Measurements from ENCODE around the gene PARD3.

The PARD3 gene

DNA sequence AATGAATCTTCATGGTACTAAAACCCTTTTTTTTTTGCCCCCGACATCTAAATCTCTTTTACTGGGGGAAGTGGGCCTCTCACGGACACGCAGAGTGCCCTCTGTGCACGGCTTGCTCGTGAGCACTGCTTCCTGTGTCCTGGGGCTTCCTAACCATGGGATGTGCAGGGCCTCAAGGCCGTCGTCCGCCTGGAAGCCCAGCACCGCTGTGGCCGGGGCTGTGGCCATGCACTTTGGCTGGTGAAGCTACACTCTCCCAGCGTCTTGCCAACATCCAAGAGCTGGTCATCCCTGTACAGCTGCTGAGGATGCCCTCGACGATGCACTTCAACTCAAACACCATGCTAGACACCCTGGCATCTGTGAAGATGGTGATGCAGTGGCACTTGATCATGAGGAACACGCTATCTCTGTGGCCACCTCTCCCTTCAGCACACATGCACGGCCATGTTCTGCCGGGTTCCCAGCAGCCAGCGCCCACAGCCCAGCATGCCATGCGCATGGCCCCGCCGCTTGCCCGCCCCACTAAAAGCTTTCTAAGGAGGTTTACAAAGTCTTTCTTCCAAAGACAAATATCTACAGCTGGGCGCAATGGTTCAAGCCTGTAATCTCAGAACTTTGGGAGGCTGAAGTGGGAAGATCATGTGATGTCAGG lies 326.5 kb downstream of the PARD3 start:
- no peaks in the 10 kb centered on the region for H3K36me3 ChIP-seq (ENCODE audit: control insufficient read depth, low read depth, low read length)
- no peaks in the 10 kb centered on the region for H3K9me3 ChIP-seq (ENCODE audit: control insufficient read depth, low read depth, low read length)
- H3K27me3 ChIP-seq (ENCODE audit: control insufficient read depth, insufficient read depth, low read length), result no peaks in the 10 kb centered on the region
- no peak overlapping the region for H3K4me3 ChIP-seq (ENCODE audit: low read length)
- H3K4me1 ChIP-seq (ENCODE audit: control insufficient read depth, low read depth, low read length), result peaks cover 12% of the 10 kb centered on the region
- no peak overlapping the region for H3K27ac ChIP-seq (ENCODE audit: low read length)
- no peak overlapping the region for H3K9ac ChIP-seq (ENCODE audit: low read length)

DNA sequence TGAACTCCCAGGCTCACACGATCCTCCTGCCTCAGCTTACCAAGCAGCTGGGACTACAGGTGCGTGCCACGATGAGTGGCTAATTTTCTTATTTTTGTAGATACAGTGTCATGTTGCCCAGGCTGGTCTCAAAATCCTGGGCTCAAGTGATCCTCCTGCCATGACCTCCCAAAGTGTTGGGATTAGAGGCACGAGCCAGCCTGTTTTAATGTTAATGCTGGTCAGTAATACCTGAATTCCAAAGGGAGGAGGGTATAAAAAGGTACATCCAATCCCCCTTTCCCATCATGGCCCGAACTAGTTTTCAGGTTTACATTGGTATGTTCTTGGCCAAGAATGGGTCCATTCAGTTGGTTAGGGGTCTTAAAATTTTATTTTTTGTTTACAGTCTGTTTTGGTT lies 329.1 kb downstream of the PARD3 start:
- Histone ChIP-seq H3K36me3 (ENCODE audit: control insufficient read depth, low read depth, low read length) (no peaks in the 10 kb centered on the region), H3K9me3 (ENCODE audit: control insufficient read depth, low read depth, low read length) (no peaks in the 10 kb centered on the region), H3K4me3 (ENCODE audit: low read length) (no peak overlapping the region), H3K27ac (ENCODE audit: low read length) (no peak overlapping the region), H3K4me1 (ENCODE audit: control insufficient read depth, low read depth, low read length) (peaks cover 8% of the 10 kb centered on the region), H3K27me3 (ENCODE audit: control insufficient read depth, insufficient read depth, low read length) (no peaks in the 10 kb centered on the region), H3K9ac (ENCODE audit: low read length) (no peak overlapping the region)

DNA sequence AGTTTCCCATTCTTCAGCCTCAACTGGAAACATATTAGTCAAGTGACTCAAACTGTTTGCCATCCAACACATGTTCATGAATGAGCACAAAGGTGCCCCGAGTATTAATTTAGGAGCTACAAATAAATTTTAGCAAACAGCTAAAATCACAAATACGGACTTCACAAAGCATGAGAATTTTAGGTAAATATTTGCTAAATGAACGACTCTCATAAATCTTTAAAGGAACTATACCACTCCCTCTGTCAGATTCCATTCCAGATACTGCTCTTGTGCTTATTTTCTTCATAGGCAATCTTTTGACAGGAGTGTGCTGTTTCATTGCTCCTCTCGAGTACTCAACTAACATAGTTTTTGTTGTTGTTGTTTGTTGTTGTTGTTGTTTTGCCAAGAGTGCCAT lies 330.9 kb downstream of the PARD3 start:
- Histone ChIP-seq H3K9ac (ENCODE audit: low read length) (no peak overlapping the region), H3K36me3 (ENCODE audit: control insufficient read depth, low read depth, low read length) (no peaks in the 10 kb centered on the region), H3K4me1 (ENCODE audit: control insufficient read depth, low read depth, low read length) (peaks cover 8% of the 10 kb centered on the region), H3K27ac (ENCODE audit: low read length) (no peak overlapping the region), H3K9me3 (ENCODE audit: control insufficient read depth, low read depth, low read length) (no peaks in the 10 kb centered on the region), H3K4me3 (ENCODE audit: low read length) (no peak overlapping the region), H3K27me3 (ENCODE audit: control insufficient read depth, insufficient read depth, low read length) (no peaks in the 10 kb centered on the region)

DNA sequence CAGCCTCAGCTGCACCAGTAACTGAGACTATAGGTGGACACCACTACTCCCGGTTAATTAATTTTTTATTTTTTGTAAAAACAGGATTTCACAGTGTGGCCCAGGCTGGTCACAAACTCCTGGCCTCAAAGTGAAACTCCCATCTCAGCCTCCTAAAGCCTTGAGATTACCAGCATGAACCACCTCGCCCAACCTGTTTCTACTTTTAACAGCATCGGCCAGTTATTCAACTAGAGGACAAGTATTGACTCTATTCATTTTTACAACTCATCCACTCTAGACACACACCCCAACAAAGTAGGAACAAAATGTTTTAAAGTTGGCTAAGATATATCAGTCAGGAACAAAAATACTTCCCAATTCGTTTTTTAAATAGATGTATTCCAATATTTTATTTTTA lies 334.8 kb downstream of the PARD3 start:
- H3K4me3 ChIP-seq (ENCODE audit: low read length), result no peak overlapping the region
- no peak overlapping the region for H3K27ac ChIP-seq (ENCODE audit: low read length)
- H3K4me1 ChIP-seq (ENCODE audit: control insufficient read depth, low read depth, low read length), result no peaks in the 10 kb centered on the region
- H3K36me3 ChIP-seq (ENCODE audit: control insufficient read depth, low read depth, low read length), result no peaks in the 10 kb centered on the region
- H3K9me3 ChIP-seq (ENCODE audit: control insufficient read depth, low read depth, low read length), result no peaks in the 10 kb centered on the region
- H3K9ac ChIP-seq (ENCODE audit: low read length), result no peak overlapping the region
- no peaks in the 10 kb centered on the region for H3K27me3 ChIP-seq (ENCODE audit: control insufficient read depth, insufficient read depth, low read length)

DNA sequence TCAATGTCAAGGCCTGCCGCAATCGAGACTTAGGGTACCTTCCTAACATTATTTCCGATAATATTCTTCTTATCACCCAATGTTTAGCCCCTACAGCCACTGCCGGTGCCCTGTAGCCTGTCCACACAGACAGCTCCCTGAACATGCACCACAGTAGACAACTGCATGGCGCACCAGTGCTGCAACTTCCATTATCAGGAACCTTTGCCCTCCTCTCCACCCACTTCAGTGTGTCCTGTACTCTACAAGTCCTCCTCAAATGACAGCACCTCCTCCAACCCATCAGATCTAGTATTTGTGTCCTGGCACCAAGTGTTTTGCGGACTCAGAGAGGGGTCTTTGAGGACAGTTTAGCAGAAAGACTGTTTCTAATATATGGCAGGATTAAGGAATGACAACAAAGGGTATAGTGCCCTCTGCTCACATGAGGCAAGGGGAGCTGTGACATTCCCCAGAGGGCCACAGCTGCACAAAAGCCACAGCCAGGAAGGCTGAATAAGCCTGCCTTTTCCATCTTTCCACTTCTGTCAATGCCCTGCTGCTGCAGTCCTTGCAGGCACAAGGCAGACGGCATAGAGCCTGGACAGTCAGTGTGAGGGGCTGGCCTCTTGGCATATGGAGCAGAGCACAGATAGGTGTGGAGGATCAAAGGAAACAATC lies 335.4 kb downstream of the PARD3 start:
- H3K27me3 ChIP-seq (ENCODE audit: control insufficient read depth, insufficient read depth, low read length), result no peaks in the 10 kb centered on the region
- no peaks in the 10 kb centered on the region for H3K36me3 ChIP-seq (ENCODE audit: control insufficient read depth, low read depth, low read length)
- H3K4me3 ChIP-seq (ENCODE audit: low read length), result no peak overlapping the region
- no peak overlapping the region for H3K27ac ChIP-seq (ENCODE audit: low read length)
- no peaks in the 10 kb centered on the region for H3K4me1 ChIP-seq (ENCODE audit: control insufficient read depth, low read depth, low read length)
- H3K9me3 ChIP-seq (ENCODE audit: control insufficient read depth, low read depth, low read length), result no peaks in the 10 kb centered on the region
- H3K9ac ChIP-seq (ENCODE audit: low read length), result no peak overlapping the region

DNA sequence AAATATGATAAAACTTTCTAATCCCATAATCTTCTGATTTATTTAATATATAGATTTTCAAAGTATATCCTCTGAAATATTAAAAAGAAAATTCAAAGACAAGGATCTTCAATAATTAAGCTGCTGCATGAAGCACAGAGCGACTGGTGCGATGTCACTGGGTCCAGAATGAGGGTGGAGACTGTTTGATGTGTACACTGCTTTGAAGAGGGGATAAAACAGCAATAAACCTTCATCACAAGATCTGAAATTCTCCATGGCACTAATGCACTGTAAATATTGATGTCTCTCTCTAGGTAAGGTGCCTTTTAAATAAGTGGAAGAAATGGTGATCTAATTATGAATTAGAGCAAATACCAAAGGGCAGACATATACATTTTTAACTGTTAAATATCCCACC lies 337.8 kb downstream of the PARD3 start:
- Histone ChIP-seq H3K9me3 (ENCODE audit: control insufficient read depth, low read depth, low read length) (no peaks in the 10 kb centered on the region), H3K27me3 (ENCODE audit: control insufficient read depth, insufficient read depth, low read length) (no peaks in the 10 kb centered on the region), H3K36me3 (ENCODE audit: control insufficient read depth, low read depth, low read length) (no peaks in the 10 kb centered on the region)

DNA sequence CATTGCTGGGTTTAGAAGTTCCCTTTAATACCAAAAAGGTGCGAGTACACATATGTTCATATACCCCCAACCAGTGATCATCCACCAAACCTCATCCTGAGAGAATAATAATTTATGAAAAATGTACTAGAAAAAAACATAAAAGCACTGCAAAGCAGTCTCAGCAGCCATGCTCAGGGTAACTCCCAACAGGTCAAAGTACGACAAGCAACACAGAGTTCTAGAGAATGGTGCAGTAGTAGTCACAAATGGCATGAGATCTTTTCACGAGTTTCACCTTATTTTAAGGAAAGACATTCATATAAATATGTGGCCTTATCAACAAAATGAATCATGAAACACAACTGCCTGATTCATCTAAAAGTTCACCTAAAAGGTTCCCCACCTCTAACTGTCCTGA lies 338.5 kb downstream of the PARD3 start:
- Histone ChIP-seq H3K9ac (ENCODE audit: low read length) (no peak overlapping the region), H3K4me3 (ENCODE audit: low read length) (no peak overlapping the region), H3K9me3 (ENCODE audit: control insufficient read depth, low read depth, low read length) (no peaks in the 10 kb centered on the region), H3K27ac (ENCODE audit: low read length) (no peak overlapping the region), H3K36me3 (ENCODE audit: control insufficient read depth, low read depth, low read length) (no peaks in the 10 kb centered on the region), H3K27me3 (ENCODE audit: control insufficient read depth, insufficient read depth, low read length) (no peaks in the 10 kb centered on the region), H3K4me1 (ENCODE audit: control insufficient read depth, low read depth, low read length) (no peaks in the 10 kb centered on the region)

More for the DNA sequence above, 337.8 kb downstream of the PARD3 start:
- Histone ChIP-seq H3K4me1 (ENCODE audit: control insufficient read depth, low read depth, low read length) (no peaks in the 10 kb centered on the region), H3K27ac (ENCODE audit: low read length) (no peak overlapping the region), H3K9ac (ENCODE audit: low read length) (no peak overlapping the region), H3K4me3 (ENCODE audit: low read length) (no peak overlapping the region)

DNA sequence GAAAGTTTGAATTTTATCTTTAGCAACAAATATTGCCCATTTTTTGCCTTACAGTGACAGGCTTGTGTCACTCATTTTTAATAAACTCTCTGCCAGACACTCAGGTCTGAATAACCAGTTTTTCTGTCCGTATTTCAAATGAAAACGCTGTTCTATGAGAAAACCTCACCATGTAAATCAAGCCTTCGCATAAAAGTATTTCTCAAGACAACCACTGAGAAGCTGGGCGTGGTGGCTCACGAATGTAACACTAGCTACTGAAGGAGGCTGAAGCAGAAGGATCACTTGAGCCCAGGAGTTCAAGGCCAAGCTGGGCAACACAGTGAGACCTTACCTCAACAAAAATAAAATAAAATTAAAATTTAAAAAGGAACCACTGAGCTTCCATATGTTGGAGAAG lies 339.3 kb downstream of the PARD3 start:
- H3K27ac ChIP-seq (ENCODE audit: low read length), result no peak overlapping the region
- H3K27me3 ChIP-seq (ENCODE audit: control insufficient read depth, insufficient read depth, low read length), result no peaks in the 10 kb centered on the region
- no peak overlapping the region for H3K4me3 ChIP-seq (ENCODE audit: low read length)
- no peaks in the 10 kb centered on the region for H3K9me3 ChIP-seq (ENCODE audit: control insufficient read depth, low read depth, low read length)
- no peaks in the 10 kb centered on the region for H3K4me1 ChIP-seq (ENCODE audit: control insufficient read depth, low read depth, low read length)
- H3K36me3 ChIP-seq (ENCODE audit: control insufficient read depth, low read depth, low read length), result no peaks in the 10 kb centered on the region
- H3K9ac ChIP-seq (ENCODE audit: low read length), result no peak overlapping the region

DNA sequence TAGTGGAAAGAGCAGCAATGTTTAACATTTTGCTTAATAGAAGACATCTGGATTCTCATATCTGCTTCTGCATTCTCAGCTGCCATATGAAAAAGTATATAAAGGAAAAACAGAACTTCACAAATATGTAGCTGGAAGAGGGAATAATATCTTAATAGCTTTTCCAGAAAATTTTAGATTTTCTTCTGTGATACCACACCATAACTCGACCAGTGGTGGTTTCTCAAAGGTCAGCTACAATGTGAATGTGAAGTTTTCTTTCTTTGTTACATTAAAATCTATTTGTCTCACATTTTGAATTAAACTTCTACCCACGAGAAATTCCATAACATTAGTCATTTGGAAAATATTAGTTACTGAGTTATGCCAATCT lies 339.8 kb downstream of the PARD3 start:
- Histone ChIP-seq H3K9me3 (ENCODE audit: control insufficient read depth, low read depth, low read length) (no peaks in the 10 kb centered on the region), H3K4me1 (ENCODE audit: control insufficient read depth, low read depth, low read length) (no peaks in the 10 kb centered on the region), H3K27me3 (ENCODE audit: control insufficient read depth, insufficient read depth, low read length) (no peaks in the 10 kb centered on the region)

DNA sequence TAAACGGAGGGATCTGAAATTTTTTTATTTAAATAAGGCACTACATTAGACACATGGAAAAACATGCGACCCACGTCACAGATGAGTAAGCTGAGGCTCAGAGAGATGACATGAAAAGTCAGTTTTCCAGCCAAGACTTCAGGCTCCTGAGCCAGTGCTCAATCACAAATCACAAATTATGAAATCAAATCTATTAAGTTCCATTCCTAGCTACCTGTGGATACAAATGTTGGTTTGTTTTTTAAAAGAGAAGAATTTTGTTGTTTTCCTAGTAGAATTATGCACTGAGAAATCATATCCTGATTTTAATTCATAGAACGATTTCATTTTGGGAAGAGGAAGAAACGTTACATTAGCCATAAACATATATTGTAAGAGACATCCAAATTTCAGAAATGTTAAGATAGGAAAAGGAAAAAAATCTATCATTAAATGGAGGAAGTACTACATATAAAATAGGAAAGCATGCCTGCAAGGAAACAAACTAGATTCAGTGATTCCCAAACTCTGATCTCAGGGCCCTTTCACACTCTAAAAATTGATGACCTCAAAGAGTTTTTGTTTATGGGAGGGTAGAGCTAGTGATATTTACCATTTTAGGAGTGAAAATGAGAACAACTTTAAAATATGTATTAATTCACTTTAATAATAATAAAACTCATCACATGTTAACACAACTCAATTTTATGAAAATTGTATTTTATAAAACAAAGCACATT lies 340.4 kb downstream of the PARD3 start:
- Histone ChIP-seq H3K36me3 (ENCODE audit: control insufficient read depth, low read depth, low read length) (no peaks in the 10 kb centered on the region), H3K9ac (ENCODE audit: low read length) (no peak overlapping the region), H3K4me1 (ENCODE audit: control insufficient read depth, low read depth, low read length) (no peaks in the 10 kb centered on the region), H3K4me3 (ENCODE audit: low read length) (no peak overlapping the region), H3K27ac (ENCODE audit: low read length) (no peak overlapping the region), H3K9me3 (ENCODE audit: control insufficient read depth, low read depth, low read length) (no peaks in the 10 kb centered on the region), H3K27me3 (ENCODE audit: control insufficient read depth, insufficient read depth, low read length) (no peaks in the 10 kb centered on the region)

More for the DNA sequence above, 339.8 kb downstream of the PARD3 start:
- H3K4me3 ChIP-seq (ENCODE audit: low read length), result no peak overlapping the region
- H3K9ac ChIP-seq (ENCODE audit: low read length), result no peak overlapping the region
- no peak overlapping the region for H3K27ac ChIP-seq (ENCODE audit: low read length)
- H3K36me3 ChIP-seq (ENCODE audit: control insufficient read depth, low read depth, low read length), result no peaks in the 10 kb centered on the region

DNA sequence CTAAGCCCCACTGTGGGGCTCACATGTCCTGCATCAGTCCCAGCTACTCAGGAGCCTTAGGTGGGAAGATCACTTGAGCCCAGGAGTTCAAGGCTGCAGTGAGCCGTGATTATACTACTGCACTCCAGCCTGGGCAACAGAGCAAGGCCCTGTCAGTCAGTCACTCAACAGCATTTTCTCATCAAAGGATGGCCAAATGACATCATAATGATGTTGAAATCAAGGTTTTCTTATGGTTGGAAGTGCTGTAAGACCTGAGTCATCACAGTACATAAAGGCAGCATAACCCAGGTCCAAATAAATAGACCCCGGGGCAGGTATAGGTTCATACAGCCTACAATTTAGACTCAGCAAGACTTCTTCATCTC lies 341.1 kb downstream of the PARD3 start:
- no peaks in the 10 kb centered on the region for H3K9me3 ChIP-seq (ENCODE audit: control insufficient read depth, low read depth, low read length)
- no peak overlapping the region for H3K27ac ChIP-seq (ENCODE audit: low read length)
- H3K4me1 ChIP-seq (ENCODE audit: control insufficient read depth, low read depth, low read length), result no peaks in the 10 kb centered on the region
- H3K36me3 ChIP-seq (ENCODE audit: control insufficient read depth, low read depth, low read length), result no peaks in the 10 kb centered on the region
- no peak overlapping the region for H3K9ac ChIP-seq (ENCODE audit: low read length)
- H3K27me3 ChIP-seq (ENCODE audit: control insufficient read depth, insufficient read depth, low read length), result no peaks in the 10 kb centered on the region
- no peak overlapping the region for H3K4me3 ChIP-seq (ENCODE audit: low read length)

Measured in iPS-18a (cell line).